Mucosa of stomach (tissue), 1 donor: Measurements from ENCODE around the gene CPAMD8.

Source experiments
- H3K27me3 ChIP-seq: one replicate; pipeline ENCODE4 v1.7.0; 2013; ENCODE audit warnings: mild to moderate bottlenecking, low read length; ENCODE audit not compliant: control insufficient read depth, insufficient read depth
- H3K36me3 ChIP-seq: one replicate; pipeline ENCODE4 v1.7.0; 2013; ENCODE audit warnings: low read length; ENCODE audit not compliant: control insufficient read depth, insufficient read depth
- H3K4me1 ChIP-seq: one replicate; pipeline ENCODE4 v1.7.0; 2013; ENCODE audit warnings: mild to moderate bottlenecking, low read length; ENCODE audit not compliant: control insufficient read depth, insufficient read depth
- H3K4me3 ChIP-seq: one replicate; pipeline ENCODE4 v1.7.0; 2013; ENCODE audit warnings: low read length
- H3K9ac ChIP-seq: one replicate; pipeline ENCODE4 v1.7.0; 2013; ENCODE audit warnings: mild to moderate bottlenecking, low read length, moderate library complexity
- H3K9me3 ChIP-seq: one replicate; pipeline ENCODE4 v1.7.0; 2013; ENCODE audit warnings: mild to moderate bottlenecking, low read length, moderate library complexity; ENCODE audit not compliant: control insufficient read depth
- donor health status: Pancreatic carcinoma.

CPAMD8 gene

GRCh38 chr19:16891696-16892382 is 134.8 kb downstream of the CPAMD8 start:
- no peak overlapping the region for H3K9ac ChIP-seq
- H3K4me1 ChIP-seq: no peaks in the 10 kb centered on the region
- peaks cover 15% of the 10 kb centered on the region for H3K27me3 ChIP-seq

GRCh38 chr19:16890461-16891184 is 136.0 kb downstream of the CPAMD8 start:
- Histone ChIP-seq H3K9ac (no peak overlapping the region), H3K4me1 (no peaks in the 10 kb centered on the region), H3K36me3 (no peaks in the 10 kb centered on the region), H3K9me3 (no peaks in the 10 kb centered on the region), H3K4me3 (no peak overlapping the region), H3K27me3 (peaks cover 15% of the 10 kb centered on the region)

More at GRCh38 chr19:16891696-16892382, 134.8 kb downstream of the CPAMD8 start:
- Histone ChIP-seq H3K4me3 (no peak overlapping the region), H3K9me3 (no peaks in the 10 kb centered on the region), H3K36me3 (no peaks in the 10 kb centered on the region)

- H3K9ac ChIP-seq: no peak overlapping the region
- H3K36me3 ChIP-seq: no peaks in the 10 kb centered on the region
- H3K4me1 ChIP-seq: no peaks in the 10 kb centered on the region
- no peaks in the 10 kb centered on the region for H3K9me3 ChIP-seq
- H3K4me3 ChIP-seq: no peak overlapping the region
- peaks cover 15% of the 10 kb centered on the region for H3K27me3 ChIP-seq
These were observed 136.6 kb downstream of the CPAMD8 start for GRCh38 chr19:16889883-16890460.

- Histone ChIP-seq H3K4me1 (no peaks in the 10 kb centered on the region), H3K4me3 (no peak overlapping the region)
These were observed 137.2 kb downstream of the CPAMD8 start for GRCh38 chr19:16889366-16889882.

GRCh38 chr19:16888629-16889365 is 137.8 kb downstream of the CPAMD8 start, which contains the start of gene F2RL3:
TSS of gene F2RL3 (plus strand) at chr19:16888999. CDS start at chr19:16889190, 191 bp downstream.
- peaks cover 15% of the 10 kb centered on the region for H3K27me3 ChIP-seq
- H3K4me1 ChIP-seq: no peaks in the 10 kb centered on the region
- no peaks in the 10 kb centered on the region for H3K9me3 ChIP-seq
- H3K36me3 ChIP-seq: no peaks in the 10 kb centered on the region
- no peak within 1 kb of the TSS for H3K9ac ChIP-seq
- no peak within 1 kb of the TSS for H3K4me3 ChIP-seq

More at GRCh38 chr19:16889366-16889882, 137.2 kb downstream of the CPAMD8 start:
- H3K36me3 ChIP-seq: no peaks in the 10 kb centered on the region
- H3K9ac ChIP-seq: no peak overlapping the region
- no peaks in the 10 kb centered on the region for H3K9me3 ChIP-seq
- H3K27me3 ChIP-seq: peaks cover 15% of the 10 kb centered on the region

GRCh38 chr19:16887353-16888265 is 139.0 kb downstream of the CPAMD8 start:
- no peaks in the 10 kb centered on the region for H3K4me1 ChIP-seq
- peaks cover under 1% of the 10 kb centered on the region for H3K9me3 ChIP-seq
- H3K9ac ChIP-seq: no peak overlapping the region
- H3K27me3 ChIP-seq: peaks cover 15% of the 10 kb centered on the region
- H3K4me3 ChIP-seq: no peak overlapping the region
- no peaks in the 10 kb centered on the region for H3K36me3 ChIP-seq

GRCh38 chr19:16886305-16886880 is 140.2 kb downstream of the CPAMD8 start:
- Histone ChIP-seq H3K27me3 (peaks cover 15% of the 10 kb centered on the region), H3K9ac (no peak overlapping the region), H3K4me3 (no peak overlapping the region), H3K4me1 (no peaks in the 10 kb centered on the region), H3K9me3 (peaks cover 12% of the 10 kb centered on the region), H3K36me3 (no peaks in the 10 kb centered on the region)

- Histone ChIP-seq H3K27me3 (peaks cover 15% of the 10 kb centered on the region), H3K9me3 (peaks cover 19% of the 10 kb centered on the region), H3K4me1 (no peaks in the 10 kb centered on the region), H3K9ac (no peak overlapping the region), H3K4me3 (no peak overlapping the region), H3K36me3 (no peaks in the 10 kb centered on the region)
These were observed 141.4 kb downstream of the CPAMD8 start for GRCh38 chr19:16885166-16885565.

- H3K9me3 ChIP-seq: peaks cover 19% of the 10 kb centered on the region
- H3K36me3 ChIP-seq: no peaks in the 10 kb centered on the region
- no peak overlapping the region for H3K9ac ChIP-seq
- H3K4me3 ChIP-seq: no peak overlapping the region
- H3K4me1 ChIP-seq: no peaks in the 10 kb centered on the region
- peaks cover 7% of the 10 kb centered on the region for H3K27me3 ChIP-seq
These were observed 143.1 kb downstream of the CPAMD8 start for GRCh38 chr19:16883522-16883921.

- Histone ChIP-seq H3K27me3 (no peaks in the 10 kb centered on the region), H3K36me3 (peaks cover 7% of the 10 kb centered on the region), H3K4me3 (no peak overlapping the region), H3K4me1 (no peaks in the 10 kb centered on the region), H3K9ac (no peak overlapping the region), H3K9me3 (peaks cover 19% of the 10 kb centered on the region)
These were observed 144.5 kb downstream of the CPAMD8 start for GRCh38 chr19:16882146-16882545.
